SJCRH30 (cell line): ENCODE results near the gene IQCE. TPM values are rescaled to one million over a fixed set of nuclear protein-coding genes. Genes with fewer than 3 reads are reported as not detected.

Source experiments
- DNase-seq, 2 experiments: peaks; one replicate each; pipeline ENCODE4 v3.0.0-alpha.2; 2015 to 2020
- H3K27ac ChIP-seq: fragments of 250-450 bp; sonication (Bioruptor Pico); 2 replicates; pipeline ENCODE4 v1.5.1; 2020; ENCODE audit warnings: mild to moderate bottlenecking, moderate library complexity
- H3K27me3 ChIP-seq: fragments of 250-450 bp; sonication (Bioruptor Pico); 2 replicates; pipeline ENCODE4 v1.5.1; 2020; ENCODE audit warnings: mild to moderate bottlenecking, moderate library complexity
- H3K36me3 ChIP-seq: fragments of 250-450 bp; sonication (Bioruptor Pico); 2 replicates; pipeline ENCODE4 v1.5.1; 2020; ENCODE audit warnings: mild to moderate bottlenecking, moderate library complexity
- H3K4me1 ChIP-seq: fragments of 250-450 bp; sonication (Bioruptor Pico); 2 replicates; pipeline ENCODE4 v1.5.1; 2020; ENCODE audit warnings: mild to moderate bottlenecking, moderate library complexity
- H3K4me3 ChIP-seq: fragments of 250-450 bp; sonication (Bioruptor Pico); 2 replicates; pipeline ENCODE4 v1.5.1; 2020; ENCODE audit warnings: mild to moderate bottlenecking, moderate library complexity
- H3K9me3 ChIP-seq: fragments of 250-450 bp; sonication (Bioruptor Pico); replicated peaks from 2 replicates; pipeline ENCODE4 v1.5.1; 2020; ENCODE audit warnings: mild to moderate bottlenecking, moderate library complexity
- total RNA-seq: library from RNA; depleted of rRNA; stranded (reverse); fragments of >200 nt; shearing (Covaris generic); gene quantifications from 2 replicates; pipeline ENCODE4 v1.2.3, GENCODE V29; 2014

The IQCE gene
- total RNA-seq, 1 experiment from 2014 or later: 5.0 TPM

DNA sequence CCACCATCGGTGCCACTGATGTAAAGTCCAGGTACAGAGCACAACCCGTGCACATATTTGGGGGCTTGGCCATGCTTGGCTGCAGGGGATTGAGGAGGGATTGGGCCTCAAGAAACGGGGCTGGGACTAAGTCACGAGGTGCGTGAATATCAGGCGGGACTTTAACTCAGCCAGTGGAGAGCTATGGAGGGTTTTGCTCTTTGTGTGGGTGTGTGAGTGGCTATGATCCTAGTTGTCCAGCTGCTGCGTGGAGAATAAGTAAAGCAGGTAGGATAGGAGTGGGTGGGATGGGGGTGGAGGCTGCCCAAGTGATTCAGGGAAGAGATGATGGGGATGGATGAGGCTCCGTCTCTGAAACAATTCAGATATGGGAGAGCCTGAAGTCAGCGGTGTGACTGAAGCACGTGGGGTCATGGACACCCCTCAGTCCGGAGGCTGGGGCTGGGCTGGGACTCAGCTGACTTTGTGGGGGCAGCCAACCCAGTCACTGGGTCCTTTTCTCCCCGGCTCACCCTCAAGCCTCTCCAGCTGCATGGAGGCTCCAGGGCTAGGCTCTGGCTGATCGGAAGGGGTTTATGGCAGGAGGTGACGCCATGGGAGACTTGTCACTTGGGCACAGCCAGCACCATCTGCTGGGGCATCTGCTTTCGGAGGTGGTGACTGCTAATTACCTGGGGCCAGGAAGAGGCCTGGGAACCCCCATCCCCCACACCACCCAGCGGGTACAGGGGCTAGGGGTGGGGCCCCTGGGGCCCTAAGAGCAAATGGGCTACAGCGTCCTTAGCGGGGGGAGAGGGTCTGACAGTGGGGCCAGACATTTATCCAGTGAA is 40.9 kb upstream of the IQCE start:
- no peak overlapping the region for H3K4me3 ChIP-seq
- no peaks in the 10 kb centered on the region for H3K27me3 ChIP-seq
- no peaks in the 10 kb centered on the region for H3K36me3 ChIP-seq
- H3K9me3 ChIP-seq: no peaks in the 10 kb centered on the region
- H3K4me1 ChIP-seq: peaks cover 49% of the 10 kb centered on the region
- peak; percentile 55 to 65 for DNase-seq
- H3K27ac ChIP-seq: peak overlapping the region; percentile 84

DNA sequence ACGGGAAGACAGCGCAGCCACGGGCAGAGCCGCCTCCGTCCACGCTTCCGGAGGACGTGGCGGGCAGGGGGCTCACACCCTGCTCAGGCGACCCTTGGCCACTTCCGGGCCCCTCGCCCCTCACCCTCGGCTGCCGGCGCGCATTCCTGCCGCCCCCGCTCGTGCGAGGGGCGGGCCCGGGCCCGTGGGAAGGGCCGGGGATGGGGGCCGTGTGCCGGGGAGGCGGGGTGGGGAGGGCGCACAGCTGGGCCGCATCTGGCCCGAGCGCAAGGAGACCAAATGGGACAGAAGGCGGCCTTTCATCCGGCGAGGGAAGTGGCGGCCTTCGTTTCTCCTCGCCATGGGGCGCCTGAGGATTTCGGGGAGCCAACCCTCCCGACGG is 40.1 kb upstream of the IQCE start:
- no peaks in the 10 kb centered on the region for H3K27me3 ChIP-seq
- peak overlapping the region; percentile 57 for H3K27ac ChIP-seq
- H3K4me1 ChIP-seq: peaks cover 52% of the 10 kb centered on the region
- peak overlapping the region; percentile 63 for H3K4me3 ChIP-seq
- no peak for DNase-seq
- H3K36me3 ChIP-seq: 0 out of 2 replicates have a peak, but pooled peaks cover under 1% of the 10 kb centered on the region
- no peaks in the 10 kb centered on the region for H3K9me3 ChIP-seq

DNA sequence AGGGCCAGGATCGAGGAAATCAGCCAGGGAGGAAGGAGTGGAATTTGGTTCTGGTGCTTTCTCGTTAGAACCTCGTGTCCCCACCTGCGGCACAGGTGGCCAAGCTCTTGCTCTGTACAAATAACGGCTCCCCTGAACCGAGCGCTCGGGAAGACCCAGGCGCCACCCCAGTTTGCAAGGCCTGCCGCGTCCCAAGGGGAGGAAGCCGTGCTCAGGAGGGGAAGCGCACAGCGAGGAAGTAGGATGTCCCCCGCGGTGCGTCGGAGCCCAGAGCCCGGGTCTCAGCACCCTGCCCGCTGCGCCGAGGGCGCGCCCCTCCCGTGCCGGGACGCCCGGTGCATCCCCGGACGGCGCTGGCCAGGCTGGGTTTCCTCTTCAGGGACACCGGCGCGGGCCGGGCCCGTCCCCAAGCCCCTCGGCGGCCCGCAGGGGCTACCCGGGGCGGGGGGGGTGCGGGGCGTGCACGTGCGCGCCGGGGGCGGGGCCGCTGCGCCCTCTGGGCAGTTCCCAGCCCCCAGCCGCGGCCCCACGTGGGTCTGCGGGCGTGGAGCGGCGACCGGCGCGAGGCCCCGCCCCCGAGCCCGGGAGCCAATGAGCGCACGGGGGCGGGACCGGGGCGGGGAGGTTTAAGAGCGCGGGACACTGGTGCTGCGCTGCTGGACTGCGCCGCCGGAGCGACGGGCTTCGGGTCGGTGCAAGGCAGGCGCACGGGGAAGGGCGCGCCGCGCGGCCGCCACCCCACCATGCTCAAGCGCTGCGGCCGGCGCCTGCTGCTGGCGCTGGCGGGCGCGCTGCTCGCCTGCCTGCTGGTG is 39.5 kb upstream of the IQCE start, which contains the start of gene LFNG:
Gene LFNG (plus strand): TSS at position 656 of the 812 bp plus-strand sequence. CDS start 88 bp downstream, at position 744.
- H3K36me3 ChIP-seq: peaks cover 6% of the 10 kb centered on the region; the same call in 1 of the 2 replicates
- H3K4me3 ChIP-seq: peak within 1 kb of the TSS; percentile 63
- H3K27ac ChIP-seq: peak within 1 kb of the TSS; percentile 57
- H3K4me1 ChIP-seq: peaks cover 55% of the 10 kb centered on the region
- peak; percentile 92 to 97 for DNase-seq
- H3K9me3 ChIP-seq: no peaks in the 10 kb centered on the region
- no peaks in the 10 kb centered on the region for H3K27me3 ChIP-seq

DNA sequence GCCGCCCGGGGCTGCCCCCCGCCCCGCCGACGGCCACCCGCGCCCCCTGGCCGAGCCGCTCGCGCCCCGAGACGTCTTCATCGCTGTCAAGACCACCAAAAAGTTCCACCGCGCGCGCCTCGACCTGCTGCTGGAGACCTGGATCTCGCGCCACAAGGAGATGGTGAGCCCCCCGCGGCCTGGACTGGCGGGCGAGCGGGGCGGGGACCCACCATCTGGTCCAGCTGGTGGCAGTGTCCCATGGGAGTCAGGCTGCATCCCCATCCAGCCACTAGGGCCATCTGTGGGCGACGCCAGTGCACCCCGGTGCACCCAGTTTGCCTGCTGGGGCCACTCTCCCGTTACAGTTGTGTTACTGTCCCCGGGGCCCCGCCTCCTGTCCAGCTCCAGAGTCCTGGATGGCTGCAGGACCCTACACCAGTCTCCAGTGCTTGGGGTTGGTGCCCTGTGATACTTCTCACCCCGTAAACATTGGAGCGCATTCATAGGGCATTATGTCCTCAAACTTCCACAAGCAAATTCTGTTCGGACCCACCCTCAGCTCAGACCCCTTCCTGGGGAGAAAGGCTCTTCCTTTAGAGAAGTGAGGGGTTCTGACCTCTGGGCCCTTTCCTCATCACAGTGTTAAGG is 38.5 kb upstream of the IQCE start:
- peaks cover 7% of the 10 kb centered on the region; the same call in 1 of the 2 replicates for H3K36me3 ChIP-seq
- no peak overlapping the region for H3K27ac ChIP-seq
- DNase-seq: peak; percentile 64 to 74
- peaks cover 59% of the 10 kb centered on the region for H3K4me1 ChIP-seq
- H3K27me3 ChIP-seq: no peaks in the 10 kb centered on the region
- H3K4me3 ChIP-seq: peak overlapping the region; percentile 63
- H3K9me3 ChIP-seq: no peaks in the 10 kb centered on the region

DNA sequence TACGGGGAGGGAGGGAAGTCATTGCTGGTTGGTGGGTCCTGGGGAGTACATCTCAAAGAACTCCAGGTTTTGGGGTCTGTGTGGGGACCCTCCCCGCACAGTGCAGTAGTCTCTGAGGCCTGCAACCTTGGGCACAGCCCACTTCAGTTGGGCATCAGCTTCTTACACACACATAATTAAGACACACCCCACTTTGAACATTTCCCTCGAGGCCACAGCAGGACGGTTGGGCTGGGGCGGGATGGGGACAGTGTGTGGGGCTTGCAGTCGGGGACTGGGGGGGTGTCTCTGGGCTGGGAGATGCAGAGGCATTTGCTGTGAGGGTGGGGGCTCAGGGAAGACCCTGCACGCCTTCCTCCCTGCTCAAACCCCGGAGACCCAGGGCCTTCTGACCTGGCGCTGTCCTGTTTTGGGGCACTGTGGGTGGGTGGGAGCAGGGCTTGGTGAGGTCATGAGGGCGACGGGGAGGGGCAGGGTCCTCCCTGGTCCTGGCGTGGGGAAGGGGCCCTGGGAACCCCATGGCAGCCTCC is 38.0 kb upstream of the IQCE start:
- DNase-seq: peak in 1 of 2 experiments; percentile 37
- Histone ChIP-seq H3K4me1 (peaks cover 59% of the 10 kb centered on the region), H3K4me3 (peak overlapping the region; percentile 63), H3K27ac (no peak overlapping the region), H3K9me3 (no peaks in the 10 kb centered on the region), H3K36me3 (peaks cover 13% of the 10 kb centered on the region), H3K27me3 (no peaks in the 10 kb centered on the region)

- peaks cover 54% of the 10 kb centered on the region for H3K4me1 ChIP-seq
- peaks cover 16% of the 10 kb centered on the region for H3K36me3 ChIP-seq
- H3K9me3 ChIP-seq: no peaks in the 10 kb centered on the region
- H3K4me3 ChIP-seq: peak overlapping the region; percentile 63
- no peak overlapping the region for H3K27ac ChIP-seq
- no peaks in the 10 kb centered on the region for H3K27me3 ChIP-seq
- DNase-seq: no peak
Measured at GRCh38 chr7:2521341-2521745, 37.4 kb upstream of the IQCE start.

- no peaks in the 10 kb centered on the region for H3K27me3 ChIP-seq
- no peak overlapping the region for H3K27ac ChIP-seq
- peaks cover 23% of the 10 kb centered on the region for H3K36me3 ChIP-seq
- H3K4me1 ChIP-seq: peaks cover 49% of the 10 kb centered on the region
- no peaks in the 10 kb centered on the region for H3K9me3 ChIP-seq
- H3K4me3 ChIP-seq: peak overlapping the region; percentile 63; the same call in 1 of the 2 replicates
- no peak for DNase-seq
Measured at GRCh38 chr7:2521952-2522591, 36.7 kb upstream of the IQCE start.

- DNase-seq: no peak
- peaks cover 24% of the 10 kb centered on the region for H3K36me3 ChIP-seq
- H3K27ac ChIP-seq: no peak overlapping the region
- no peaks in the 10 kb centered on the region for H3K27me3 ChIP-seq
- no peaks in the 10 kb centered on the region for H3K9me3 ChIP-seq
- H3K4me3 ChIP-seq: no peak overlapping the region
- H3K4me1 ChIP-seq: peaks cover 48% of the 10 kb centered on the region
Measured at GRCh38 chr7:2522780-2523433, 35.9 kb upstream of the IQCE start.

GRCh38 chr7:2523461-2523936 is 35.3 kb upstream of the IQCE start:
- Histone ChIP-seq H3K4me3 (no peak overlapping the region), H3K27me3 (no peaks in the 10 kb centered on the region), H3K9me3 (no peaks in the 10 kb centered on the region), H3K27ac (peak overlapping the region; percentile 39), H3K36me3 (peaks cover 29% of the 10 kb centered on the region), H3K4me1 (peaks cover 48% of the 10 kb centered on the region)
- DNase-seq: no peak

GRCh38 chr7:2523941-2524807 is 34.6 kb upstream of the IQCE start:
- Histone ChIP-seq H3K36me3 (peaks cover 31% of the 10 kb centered on the region), H3K4me1 (peaks cover 50% of the 10 kb centered on the region), H3K4me3 (no peak overlapping the region), H3K9me3 (no peaks in the 10 kb centered on the region), H3K27ac (peak overlapping the region; percentile 39), H3K27me3 (no peaks in the 10 kb centered on the region)
- peak; percentile 72 to 78 for DNase-seq

DNA sequence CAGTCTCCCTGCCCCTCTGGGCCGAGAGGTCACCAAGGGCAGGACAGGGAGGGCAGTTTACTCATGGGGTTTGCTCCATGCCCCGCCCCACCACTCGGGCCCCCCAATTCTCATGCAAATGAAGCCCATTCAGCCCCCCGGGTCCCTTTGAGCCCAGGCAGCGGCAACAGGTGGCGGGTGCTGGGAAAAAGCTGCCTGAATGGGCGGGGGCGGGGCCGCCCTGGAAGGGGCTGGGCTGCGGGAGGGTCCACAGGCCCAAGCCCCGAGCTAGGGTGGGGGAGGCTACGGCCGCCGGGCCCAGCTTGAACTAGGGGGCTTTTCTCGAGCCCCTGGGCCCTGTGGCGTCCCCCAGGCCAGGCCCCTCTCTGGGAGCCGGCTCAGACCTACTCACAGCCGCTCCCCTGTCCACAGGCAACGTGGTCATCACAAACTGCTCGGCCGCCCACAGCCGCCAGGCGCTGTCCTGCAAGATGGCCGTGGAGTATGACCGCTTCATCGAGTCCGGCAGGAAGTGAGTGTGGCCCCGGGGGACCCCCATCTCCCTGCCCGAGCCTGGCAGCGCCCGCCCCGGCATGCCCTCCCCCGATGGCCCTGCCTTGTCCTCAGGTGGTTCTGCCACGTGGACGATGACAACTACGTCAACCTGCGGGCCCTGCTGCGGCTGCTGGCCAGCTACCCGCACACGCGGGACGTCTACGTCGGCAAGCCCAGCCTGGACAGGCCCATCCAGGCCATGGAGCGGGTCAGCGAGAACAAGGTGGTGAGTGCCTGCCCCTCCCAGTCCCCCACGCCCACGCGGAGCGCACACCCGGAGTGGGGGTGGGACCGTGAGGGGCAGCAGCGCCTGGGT is 33.7 kb upstream of the IQCE start:
- H3K4me1 ChIP-seq: peaks cover 58% of the 10 kb centered on the region
- peaks cover 31% of the 10 kb centered on the region for H3K36me3 ChIP-seq
- H3K4me3 ChIP-seq: no peak overlapping the region
- no peak for DNase-seq
- no peaks in the 10 kb centered on the region for H3K9me3 ChIP-seq
- H3K27ac ChIP-seq: no peak overlapping the region
- H3K27me3 ChIP-seq: no peaks in the 10 kb centered on the region
